GM12801 (cell line): ENCODE results near the gene SPO11.

ENCODE experiments used
- CTCF ChIP-seq: IDR thresholded peaks from one replicate; pipeline ENCODE4 v1.5.1; 2011; ENCODE audit warnings: control low read depth; ENCODE audit not compliant: insufficient read length; ENCODE audit errors: extremely low read depth

SPO11 gene

GRCh38 chr20:57361517-57361916 is 31.9 kb downstream of the SPO11 start:
- TF ChIP-seq CTCF = no peak

GRCh38 chr20:57364451-57364850 is 34.8 kb downstream of the SPO11 start:
- no peak for TF ChIP-seq CTCF

GRCh38 chr20:57369596-57369995 is 40.0 kb downstream of the SPO11 start:
- TF ChIP-seq CTCF = no peak

GRCh38 chr20:57370316-57370715 is 40.7 kb downstream of the SPO11 start:
- TF ChIP-seq CTCF = no peak

- TF ChIP-seq CTCF = no peak
Observed at GRCh38 chr20:57371363-57371762, 41.8 kb downstream of the SPO11 start.

GRCh38 chr20:57372157-57372556 is 42.6 kb downstream of the SPO11 start:
- no peak for TF ChIP-seq CTCF

- no peak for TF ChIP-seq CTCF
Observed at GRCh38 chr20:57372581-57373350, 43.2 kb downstream of the SPO11 start.
